SK-N-SH (cell line): ENCODE results near the gene C11orf68. TPM values are rescaled to one million over a fixed set of nuclear protein-coding genes. Genes with fewer than 3 reads are reported as not detected.

Experiments used
- CTCF ChIA-PET: fragments of 300-600, 350-600 bp; formaldehyde crosslinking; extraction: SDS; loops from one replicate; lab custom pipeline; 2021; lab: Yijun Ruan, JAX
- POLR2A ChIA-PET: fragments of 350-600 bp; sonication (Branson Sonifier 250); formaldehyde crosslinking; extraction: SDS; loops from one replicate; lab custom pipeline; 2020; ENCODE audit warnings: antibody characterized with exemption, inconsistent platforms; lab: Yijun Ruan, JAX
- DNase-seq: peaks from one replicate; pipeline ENCODE4 v3.0.0; 2012
- H2AFZ ChIP-seq: fragments of 200-600 bp; sonication (generic); 2 replicates; pipeline ENCODE4 v1.8.1; 2016; ENCODE audit warnings: antibody characterized with exemption, mild to moderate bottlenecking, low read depth
- H3F3A ChIP-seq: fragments of 200-600 bp; sonication (generic); replicated peaks from 2 replicates; pipeline ENCODE3; 2016; ENCODE audit warnings: antibody characterized with exemption, mild to moderate bottlenecking; ENCODE audit not compliant: insufficient read depth
- H3K27ac ChIP-seq, 2 experiments: fragments of 200-500 bp in 1 of 2; fragments of 200-600 bp in 1 of 2; sonication (Bioruptor generic) in 1 of 2; sonication (generic), shearing (Covaris generic) in 1 of 2; 2 replicates each; pipeline versions ENCODE4 v1.5.1 to v1.6.1; 2014 to 2016; ENCODE audit warnings: low read depth in 2 of 2, inconsistent platforms in 1 of 2, low read length in 1 of 2, mild to moderate bottlenecking in 1 of 2, mixed read lengths in 1 of 2
- H3K27me3 ChIP-seq: fragments of 200-600 bp; sonication (generic), shearing (Covaris generic); 2 replicates; pipeline ENCODE4 v1.6.1; 2016; ENCODE audit warnings: mixed run types; ENCODE audit not compliant: insufficient read depth
- H3K36me3 ChIP-seq, 2 experiments: fragments of 200-500 bp in 1 of 2; fragments of 200-600 bp in 1 of 2; sonication (Bioruptor generic) in 1 of 2; sonication (generic) in 1 of 2; replicated peaks in 1 of 2; 2 replicates each; pipeline versions ENCODE3 to v1.5.1; 2014 to 2016; ENCODE audit warnings: low read length in 1 of 2, mild to moderate bottlenecking in 1 of 2; ENCODE audit not compliant: insufficient read depth in 2 of 2, control insufficient read depth in 1 of 2
- H3K4me1 ChIP-seq, 2 experiments: fragments of 200-500 bp in 1 of 2; fragments of 200-600 bp in 1 of 2; sonication (Bioruptor generic) in 1 of 2; sonication (generic), shearing (Covaris generic) in 1 of 2; 2 replicates each; pipeline versions ENCODE4 v1.5.1 to v1.6.1; 2014 to 2016; ENCODE audit warnings: low read depth in 1 of 2, low read length in 1 of 2, mixed run types in 1 of 2; ENCODE audit not compliant: insufficient read depth in 2 of 2, control insufficient read depth in 1 of 2
- H3K4me2 ChIP-seq: fragments of 200-600 bp; sonication (generic), shearing (Covaris generic); 2 replicates; pipeline ENCODE4 v1.6.1; 2017; ENCODE audit warnings: mixed run types
- H3K4me3 ChIP-seq, 2 experiments: fragments of 200-500 bp in 1 of 2; fragments of 200-600 bp in 1 of 2; sonication (Bioruptor generic) in 1 of 2; sonication (generic), shearing (Covaris generic) in 1 of 2; 2 replicates each; pipeline versions ENCODE4 v1.5.1 to v1.8.1; 2014 to 2016; ENCODE audit warnings: low read depth in 2 of 2, inconsistent platforms in 1 of 2, low read length in 1 of 2, mild to moderate bottlenecking in 1 of 2, mixed read lengths in 1 of 2, moderate library complexity in 1 of 2
- H3K79me2 ChIP-seq: fragments of 200-600 bp; sonication (generic); 2 replicates; pipeline ENCODE4 v1.8.1; 2017; ENCODE audit warnings: mild to moderate bottlenecking; ENCODE audit not compliant: insufficient read depth
- H3K9ac ChIP-seq: fragments of 200-600 bp; sonication (generic); 2 replicates; pipeline ENCODE4 v1.6.1; 2017; ENCODE audit warnings: mixed run types
- H3K9me2 ChIP-seq: fragments of 200-600 bp; sonication (generic); 2 replicates; pipeline ENCODE4 v1.6.1; 2017; ENCODE audit warnings: mixed run types
- H3K9me3 ChIP-seq: fragments of 200-600 bp; sonication (generic); 2 replicates; pipeline ENCODE4 v1.6.1; 2017; ENCODE audit warnings: mixed run types, mild to moderate bottlenecking, moderate library complexity
- H4K20me1 ChIP-seq: fragments of 200-600 bp; sonication (generic); 2 replicates; pipeline ENCODE4 v1.6.1; 2017; ENCODE audit warnings: mild to moderate bottlenecking, mixed run types; ENCODE audit not compliant: insufficient read depth
- CHD2 ChIP-seq: fragments of 150-350 bp; IDR thresholded peaks from 2 replicates; pipeline ENCODE4 v1.6.1; 2018; ENCODE audit warnings: low read length; ENCODE audit not compliant: partially characterized antibody
- ELF1 ChIP-seq: IDR thresholded peaks from 2 replicates; pipeline ENCODE4 v1.4.0; 2012
- EZH2phosphoT487 ChIP-seq: fragments of 200-600 bp; sonication (generic); IDR thresholded peaks from 2 replicates; pipeline ENCODE4 v1.6.1; 2017; ENCODE audit warnings: low read depth, mixed run types, mild to moderate bottlenecking, antibody characterized with exemption, moderate library complexity, borderline replicate concordance
- FOXJ3 ChIP-seq: sonication (generic); formaldehyde crosslinking; IDR thresholded peaks from 2 replicates; pipeline ENCODE4 v1.5.1; 2020; ENCODE audit warnings: mild to moderate bottlenecking, missing genetic modification reagents
- FOXM1 ChIP-seq: IDR thresholded peaks from 2 replicates; pipeline ENCODE4 v1.4.0; 2012; ENCODE audit warnings: low read depth, mild to moderate bottlenecking
- MXI1 ChIP-seq: IDR thresholded peaks from 2 replicates; pipeline ENCODE4 v1.6.1; 2012; ENCODE audit warnings: mild to moderate bottlenecking, low read depth, low read length, improper control_type of control experiment
- NFIC ChIP-seq: IDR thresholded peaks from 2 replicates; pipeline ENCODE4 v1.4.0; 2012; ENCODE audit warnings: borderline replicate concordance
- RAD21 ChIP-seq: IDR thresholded peaks from 2 replicates; pipeline ENCODE4 v1.6.1; 2012; ENCODE audit warnings: mild to moderate bottlenecking, low read length
- TAF1 ChIP-seq: IDR thresholded peaks from 2 replicates; pipeline ENCODE4 v1.6.1; 2012; ENCODE audit warnings: low read depth, mild to moderate bottlenecking, low read length, moderate library complexity, borderline replicate concordance
- TCF12 ChIP-seq: IDR thresholded peaks from 2 replicates; pipeline ENCODE4 v1.4.0; 2012
- WGBS: methylation state at CpG from one replicate; pipeline ENCODE4 v1.1.6; 2017; ENCODE audit warnings: low lambda C conversion rate; 5-methylcytosine and 5-hydroxymethylcytosine counted together
- polyA plus RNA-seq, 3 experiments: library from polyadenylated mRNA; depleted of rRNA; stranded (reverse); fragments of >200 nt; gene quantifications; 2 replicates each; pipeline ENCODE4 v1.2.3, GENCODE V29; 2012
- TF ChIP-seq, protein P1 (sequence below): fragments of 150-350 bp; IDR thresholded peaks from 2 replicates; pipeline ENCODE4 v1.6.1; 2017; ENCODE audit warnings: antibody characterized with exemption, low read length, low read depth, borderline replicate concordance
- TF ChIP-seq, protein P2 (sequence below): fragments of 150-350 bp; IDR thresholded peaks from 2 replicates; pipeline ENCODE4 v1.6.1; 2016; ENCODE audit warnings: mild to moderate bottlenecking, low read depth, low read length
- TF ChIP-seq, protein P3 (sequence below): IDR thresholded peaks from 2 replicates; pipeline ENCODE4 v1.6.1; 2012; ENCODE audit warnings: mild to moderate bottlenecking, low read depth, low read length, moderate library complexity
- TF ChIP-seq, protein P4 (sequence below): IDR thresholded peaks from 2 replicates; pipeline ENCODE4 v1.4.0; 2012; ENCODE audit warnings: low read depth, borderline replicate concordance
- TF ChIP-seq, protein P5 (sequence below): IDR thresholded peaks from 2 replicates; pipeline ENCODE4 v1.4.0; 2012; ENCODE audit warnings: low read depth, borderline replicate concordance

Gene C11orf68
- polyA plus RNA-seq, 1 of the 3 experiments (the other 2 are of a cell fraction): 65.3 TPM

DNA sequence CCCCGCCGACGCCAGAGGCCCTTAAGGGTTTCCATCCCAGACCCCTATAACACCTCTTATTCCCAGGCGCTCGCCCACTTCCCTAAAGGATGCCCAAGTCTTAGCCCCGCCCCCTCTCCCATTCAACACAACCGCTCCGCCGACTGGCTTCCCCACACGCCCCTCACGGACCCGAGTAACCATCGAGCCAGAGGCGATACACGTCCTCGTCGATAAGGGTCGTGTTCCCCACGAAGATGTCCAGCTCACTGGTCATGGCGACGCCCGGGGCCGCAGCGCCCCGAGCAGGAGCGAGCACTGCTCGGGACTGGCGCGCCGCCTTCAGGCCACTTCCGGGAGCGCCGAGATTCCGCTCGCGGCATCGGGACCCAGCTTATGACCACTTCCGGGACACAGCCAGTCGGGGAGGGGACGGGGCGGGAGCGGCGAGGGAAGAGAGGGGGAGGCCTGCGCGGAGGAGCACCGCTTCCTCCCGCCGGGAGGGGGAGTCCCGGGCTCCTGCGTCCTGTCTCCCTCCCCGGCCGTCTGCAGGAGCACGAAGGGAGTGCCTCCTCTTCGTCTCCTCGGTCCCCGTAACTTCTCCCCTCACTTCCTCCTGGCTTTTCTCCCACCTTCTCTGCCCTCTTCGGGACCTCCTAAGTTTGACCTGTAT, 30.6 kb downstream of the C11orf68 start, which contains the start of gene FIBP (continued):
- TF ChIP-seq TAF1: peak; percentile 65; the same call in 1 of the 2 replicates
- no peak; the same call in 1 of the 2 replicates for TF ChIP-seq FOXJ3
- TF ChIP-seq TCF12: no peak
- TF ChIP-seq, protein P1, sequence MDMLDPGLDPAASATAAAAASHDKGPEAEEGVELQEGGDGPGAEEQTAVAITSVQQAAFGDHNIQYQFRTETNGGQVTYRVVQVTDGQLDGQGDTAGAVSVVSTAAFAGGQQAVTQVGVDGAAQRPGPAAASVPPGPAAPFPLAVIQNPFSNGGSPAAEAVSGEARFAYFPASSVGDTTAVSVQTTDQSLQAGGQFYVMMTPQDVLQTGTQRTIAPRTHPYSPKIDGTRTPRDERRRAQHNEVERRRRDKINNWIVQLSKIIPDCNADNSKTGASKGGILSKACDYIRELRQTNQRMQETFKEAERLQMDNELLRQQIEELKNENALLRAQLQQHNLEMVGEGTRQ: no peak
- TF ChIP-seq, protein P2, sequence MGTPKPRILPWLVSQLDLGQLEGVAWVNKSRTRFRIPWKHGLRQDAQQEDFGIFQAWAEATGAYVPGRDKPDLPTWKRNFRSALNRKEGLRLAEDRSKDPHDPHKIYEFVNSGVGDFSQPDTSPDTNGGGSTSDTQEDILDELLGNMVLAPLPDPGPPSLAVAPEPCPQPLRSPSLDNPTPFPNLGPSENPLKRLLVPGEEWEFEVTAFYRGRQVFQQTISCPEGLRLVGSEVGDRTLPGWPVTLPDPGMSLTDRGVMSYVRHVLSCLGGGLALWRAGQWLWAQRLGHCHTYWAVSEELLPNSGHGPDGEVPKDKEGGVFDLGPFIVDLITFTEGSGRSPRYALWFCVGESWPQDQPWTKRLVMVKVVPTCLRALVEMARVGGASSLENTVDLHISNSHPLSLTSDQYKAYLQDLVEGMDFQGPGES: no peak
- TF ChIP-seq RAD21: peak; percentile 24
- TF ChIP-seq EZH2phosphoT487: no peak
- TF ChIP-seq, protein P3, sequence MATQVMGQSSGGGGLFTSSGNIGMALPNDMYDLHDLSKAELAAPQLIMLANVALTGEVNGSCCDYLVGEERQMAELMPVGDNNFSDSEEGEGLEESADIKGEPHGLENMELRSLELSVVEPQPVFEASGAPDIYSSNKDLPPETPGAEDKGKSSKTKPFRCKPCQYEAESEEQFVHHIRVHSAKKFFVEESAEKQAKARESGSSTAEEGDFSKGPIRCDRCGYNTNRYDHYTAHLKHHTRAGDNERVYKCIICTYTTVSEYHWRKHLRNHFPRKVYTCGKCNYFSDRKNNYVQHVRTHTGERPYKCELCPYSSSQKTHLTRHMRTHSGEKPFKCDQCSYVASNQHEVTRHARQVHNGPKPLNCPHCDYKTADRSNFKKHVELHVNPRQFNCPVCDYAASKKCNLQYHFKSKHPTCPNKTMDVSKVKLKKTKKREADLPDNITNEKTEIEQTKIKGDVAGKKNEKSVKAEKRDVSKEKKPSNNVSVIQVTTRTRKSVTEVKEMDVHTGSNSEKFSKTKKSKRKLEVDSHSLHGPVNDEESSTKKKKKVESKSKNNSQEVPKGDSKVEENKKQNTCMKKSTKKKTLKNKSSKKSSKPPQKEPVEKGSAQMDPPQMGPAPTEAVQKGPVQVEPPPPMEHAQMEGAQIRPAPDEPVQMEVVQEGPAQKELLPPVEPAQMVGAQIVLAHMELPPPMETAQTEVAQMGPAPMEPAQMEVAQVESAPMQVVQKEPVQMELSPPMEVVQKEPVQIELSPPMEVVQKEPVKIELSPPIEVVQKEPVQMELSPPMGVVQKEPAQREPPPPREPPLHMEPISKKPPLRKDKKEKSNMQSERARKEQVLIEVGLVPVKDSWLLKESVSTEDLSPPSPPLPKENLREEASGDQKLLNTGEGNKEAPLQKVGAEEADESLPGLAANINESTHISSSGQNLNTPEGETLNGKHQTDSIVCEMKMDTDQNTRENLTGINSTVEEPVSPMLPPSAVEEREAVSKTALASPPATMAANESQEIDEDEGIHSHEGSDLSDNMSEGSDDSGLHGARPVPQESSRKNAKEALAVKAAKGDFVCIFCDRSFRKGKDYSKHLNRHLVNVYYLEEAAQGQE: peak; percentile 16; the same call in 1 of the 2 replicates
- TF ChIP-seq, protein P4, sequence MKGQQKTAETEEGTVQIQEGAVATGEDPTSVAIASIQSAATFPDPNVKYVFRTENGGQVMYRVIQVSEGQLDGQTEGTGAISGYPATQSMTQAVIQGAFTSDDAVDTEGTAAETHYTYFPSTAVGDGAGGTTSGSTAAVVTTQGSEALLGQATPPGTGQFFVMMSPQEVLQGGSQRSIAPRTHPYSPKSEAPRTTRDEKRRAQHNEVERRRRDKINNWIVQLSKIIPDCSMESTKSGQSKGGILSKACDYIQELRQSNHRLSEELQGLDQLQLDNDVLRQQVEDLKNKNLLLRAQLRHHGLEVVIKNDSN: no peak
- peak; percentile 53 for TF ChIP-seq CHD2
- no peak for TF ChIP-seq FOXM1
- no peak; the same call in 1 of the 2 replicates for TF ChIP-seq NFIC

DNA sequence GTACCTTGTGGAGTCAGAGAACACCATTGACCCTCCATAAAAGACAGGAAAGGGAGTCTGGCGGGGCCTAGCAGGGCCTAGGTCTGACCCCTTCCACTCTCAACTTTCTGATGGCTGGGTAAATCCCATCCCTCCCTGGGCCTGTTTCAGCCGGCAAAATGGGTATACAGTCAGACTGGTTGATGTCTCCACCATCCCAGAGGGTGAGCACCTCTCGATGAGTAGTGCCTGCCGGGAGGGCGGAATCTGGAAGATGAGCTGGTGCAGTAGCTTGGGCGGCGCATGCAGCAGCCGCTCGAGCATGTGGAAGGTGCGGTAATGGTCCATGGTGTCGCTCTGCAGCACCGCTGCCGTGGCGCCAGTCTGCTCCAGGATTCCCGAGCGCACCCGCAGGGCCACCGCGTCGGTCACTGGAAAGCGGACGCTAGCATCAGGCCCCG, 31.1 kb downstream of the C11orf68 start:
- H3K27me3 ChIP-seq: no peaks in the 10 kb centered on the region
- H3K27ac ChIP-seq: peak overlapping the region; percentile 80 to 94
- H3K79me2 ChIP-seq: peaks cover 55% of the 10 kb centered on the region
- H3K4me1 ChIP-seq: peaks cover 35 to 48% of the 10 kb centered on the region in 2 experiments
- POLR2A ChIA-PET: interaction anchor here (0.7 to 3.8 kb wide), 8 partner anchors 9 to 176 kb away, joined by 3 to 46 read pairs (median 4); partner anchors contain the start of genes BANF1, CFL1, EIF1AD and KAT5
- peak overlapping the region; percentile 82; the same call in 1 of the 2 replicates for H2AFZ ChIP-seq
- peak overlapping the region; percentile 98 for H3K4me2 ChIP-seq
- H4K20me1 ChIP-seq: peaks cover 19% of the 10 kb centered on the region
- DNase-seq: no peak
- H3K9ac ChIP-seq: peak overlapping the region; percentile 73
- TF ChIP-seq MXI1 (peak; percentile 18; the same call in 1 of the 2 replicates), ELF1 (no peak)
- TF ChIP-seq, protein P5, sequence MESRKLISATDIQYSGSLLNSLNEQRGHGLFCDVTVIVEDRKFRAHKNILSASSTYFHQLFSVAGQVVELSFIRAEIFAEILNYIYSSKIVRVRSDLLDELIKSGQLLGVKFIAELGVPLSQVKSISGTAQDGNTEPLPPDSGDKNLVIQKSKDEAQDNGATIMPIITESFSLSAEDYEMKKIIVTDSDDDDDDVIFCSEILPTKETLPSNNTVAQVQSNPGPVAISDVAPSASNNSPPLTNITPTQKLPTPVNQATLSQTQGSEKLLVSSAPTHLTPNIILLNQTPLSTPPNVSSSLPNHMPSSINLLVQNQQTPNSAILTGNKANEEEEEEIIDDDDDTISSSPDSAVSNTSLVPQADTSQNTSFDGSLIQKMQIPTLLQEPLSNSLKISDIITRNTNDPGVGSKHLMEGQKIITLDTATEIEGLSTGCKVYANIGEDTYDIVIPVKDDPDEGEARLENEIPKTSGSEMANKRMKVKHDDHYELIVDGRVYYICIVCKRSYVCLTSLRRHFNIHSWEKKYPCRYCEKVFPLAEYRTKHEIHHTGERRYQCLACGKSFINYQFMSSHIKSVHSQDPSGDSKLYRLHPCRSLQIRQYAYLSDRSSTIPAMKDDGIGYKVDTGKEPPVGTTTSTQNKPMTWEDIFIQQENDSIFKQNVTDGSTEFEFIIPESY: no peak
- TF ChIP-seq, protein P1: no peak
- TF ChIP-seq, all 33 proteins: peak for 1
- 0% methylated on average over 13 of the region's 23 CpGs for WGBS
- H3K9me3 ChIP-seq: no peaks in the 10 kb centered on the region
- H3F3A ChIP-seq: peaks cover 56% of the 10 kb centered on the region
- peak overlapping the region; percentile 56 to 82 for H3K4me3 ChIP-seq
- no peaks in the 10 kb centered on the region for H3K9me2 ChIP-seq
- peaks cover 39 to 41% of the 10 kb centered on the region in 2 experiments for H3K36me3 ChIP-seq
- CTCF ChIA-PET: interaction anchor here (0.7 to 15.2 kb wide), 35 partner anchors 10 to 273 kb away, joined by 3 to 374 read pairs (median 5); partner anchors contain the start of genes C11orf68, CFL1, CTSW and DRAP1
